ENCODE measurements around the gene SOCS1.

Gene SOCS1

GRCh38 chr16:11274964-11275363 is 19.0 kb upstream of the SOCS1 start:
- ChIA-PET CTCF (interaction anchor here (0.6 kb wide), 1 partner anchor 349 kb away, joined by 3 read pairs; no protein-coding TSS in a partner anchor), POLR2A (no interaction called here)

GRCh38 chr16:11273721-11274324 is 17.8 kb upstream of the SOCS1 start:
- no peak for DNase-seq (ENCODE audit: extremely low spot score)
- TF ChIP-seq ARNT (IDR thresholded peaks at IDR 0.05) (no peak), PKNOX1 (IDR thresholded peaks at IDR 0.05) (peak; percentile 39; the same call in 1 of the 2 replicates), L3MBTL2 (conservative IDR thresholded peaks at IDR 0.05) (no peak), NFRKB (IDR thresholded peaks at IDR 0.05) (no peak), TARDBP (IDR thresholded peaks at IDR 0.05) (no peak), ZNF384 (IDR thresholded peaks at IDR 0.05) (no peak)
- CTCF ChIA-PET, result interaction anchor here (0.8 to 1.0 kb wide), 2 partner anchors 9 to 114 kb away, joined by 3 to 6 read pairs; no protein-coding TSS in a partner anchor
- POLR2A ChIA-PET, result interaction anchor here (2.5 kb wide), 1 partner anchor 18 kb away, joined by 16 read pairs; the partner anchor contains the start of gene SOCS1

More at GRCh38 chr16:11274964-11275363, 19.0 kb upstream of the SOCS1 start:
- TF ChIP-seq ARNT (IDR thresholded peaks at IDR 0.05) (no peak), FOXM1 (IDR thresholded peaks at IDR 0.05; ENCODE audit: borderline replicate concordance) (no peak), FOXK2 (IDR thresholded peaks at IDR 0.05) (no peak), CTBP1 (IDR thresholded peaks at IDR 0.05; ENCODE audit: borderline replicate concordance) (no peak), NFRKB (IDR thresholded peaks at IDR 0.05) (no peak), BHLHE40 (IDR thresholded peaks at IDR 0.05; ENCODE audit: borderline replicate concordance) (no peak), TARDBP (IDR thresholded peaks at IDR 0.05) (no peak), ZNF384 (IDR thresholded peaks at IDR 0.05) (no peak), SUZ12 (IDR thresholded peaks at IDR 0.05) (no peak), PKNOX1 (IDR thresholded peaks at IDR 0.05) (no peak), L3MBTL2 (conservative IDR thresholded peaks at IDR 0.05) (no peak), FOXA1 (IDR thresholded peaks at IDR 0.05) (no peak), ELF4 (IDR thresholded peaks at IDR 0.05) (no peak), SP1 (IDR thresholded peaks at IDR 0.05) (no peak), LEF1 (IDR thresholded peaks at IDR 0.05; ENCODE audit: borderline replicate concordance) (no peak), HDGF (IDR thresholded peaks at IDR 0.05; ENCODE audit: borderline replicate concordance) (no peak)
- DNase-seq (ENCODE audit: extremely low spot score), result no peak

- POLR2A ChIA-PET, result interaction anchor here (2.5 kb wide), 1 partner anchor 17 kb away, joined by 16 read pairs; the partner anchor contains the start of gene SOCS1
- CTCF ChIA-PET, result interaction anchor here (0.8 to 1.0 kb wide), 2 partner anchors 10 to 114 kb away, joined by 3 to 6 read pairs; no protein-coding TSS in a partner anchor
- TF ChIP-seq SUZ12 (IDR thresholded peaks at IDR 0.05) (no peak), SP1 (IDR thresholded peaks at IDR 0.05) (no peak), FOXM1 (IDR thresholded peaks at IDR 0.05; ENCODE audit: borderline replicate concordance) (no peak), LEF1 (IDR thresholded peaks at IDR 0.05; ENCODE audit: borderline replicate concordance) (no peak), ZNF384 (IDR thresholded peaks at IDR 0.05) (no peak), FOXA1 (IDR thresholded peaks at IDR 0.05) (no peak), FOXK2 (IDR thresholded peaks at IDR 0.05) (no peak), L3MBTL2 (conservative IDR thresholded peaks at IDR 0.05) (no peak), ARNT (IDR thresholded peaks at IDR 0.05) (no peak), CTBP1 (IDR thresholded peaks at IDR 0.05; ENCODE audit: borderline replicate concordance) (no peak), BHLHE40 (IDR thresholded peaks at IDR 0.05; ENCODE audit: borderline replicate concordance) (no peak), NFRKB (IDR thresholded peaks at IDR 0.05) (no peak), TARDBP (IDR thresholded peaks at IDR 0.05) (no peak)
- no peak for DNase-seq (ENCODE audit: extremely low spot score)
Observed at GRCh38 chr16:11272921-11273720, 17.1 kb upstream of the SOCS1 start, which contains the start of gene PRM3. TSS of gene PRM3 (minus strand) at chr16:11273629. CDS start at chr16:11273595, 34 bp downstream.

GRCh38 chr16:11272484-11272883 is 16.5 kb upstream of the SOCS1 start:
- POLR2A ChIA-PET, result interaction anchor here (2.5 kb wide), 1 partner anchor 17 kb away, joined by 16 read pairs; the partner anchor contains the start of gene SOCS1
- CTCF ChIA-PET, result interaction anchor here (0.6 kb wide), 1 partner anchor 20 kb away, joined by 3 read pairs; no protein-coding TSS in a partner anchor
- TF ChIP-seq SP1 (IDR thresholded peaks at IDR 0.05) (no peak), ELF4 (IDR thresholded peaks at IDR 0.05) (no peak), PKNOX1 (IDR thresholded peaks at IDR 0.05) (no peak), L3MBTL2 (conservative IDR thresholded peaks at IDR 0.05) (no peak), NFRKB (IDR thresholded peaks at IDR 0.05) (no peak), ARNT (IDR thresholded peaks at IDR 0.05) (no peak), TARDBP (IDR thresholded peaks at IDR 0.05) (no peak), ZNF384 (IDR thresholded peaks at IDR 0.05) (no peak), FOXM1 (IDR thresholded peaks at IDR 0.05; ENCODE audit: borderline replicate concordance) (no peak), CTBP1 (IDR thresholded peaks at IDR 0.05; ENCODE audit: borderline replicate concordance) (no peak), HDGF (IDR thresholded peaks at IDR 0.05; ENCODE audit: borderline replicate concordance) (no peak), BHLHE40 (IDR thresholded peaks at IDR 0.05; ENCODE audit: borderline replicate concordance) (no peak), FOXK2 (IDR thresholded peaks at IDR 0.05) (no peak)
- DNase-seq (ENCODE audit: extremely low spot score), result no peak

- TF ChIP-seq ELF4 (IDR thresholded peaks at IDR 0.05), result no peak
- POLR2A ChIA-PET, result no interaction called here
- CTCF ChIA-PET, result interaction anchor here (0.9 kb wide), 1 partner anchor 26 kb away, joined by 3 read pairs; no protein-coding TSS in a partner anchor
- no peak for DNase-seq (ENCODE audit: extremely low spot score)
Observed at GRCh38 chr16:11271610-11272009, 15.6 kb upstream of the SOCS1 start.

Data from HEK293T (cell line).